Ishikawa (cell line): ENCODE data around the gene PTPN12.

Experiments
- CEBPB ChIP-seq: IDR thresholded peaks from 2 replicates; pipeline ENCODE4 v1.6.1; 2012
- CREB1 ChIP-seq: IDR thresholded peaks from 2 replicates; pipeline ENCODE4 v1.6.1; 2012; ENCODE audit warnings: low read depth
- EGR1 ChIP-seq: IDR thresholded peaks from 2 replicates; pipeline ENCODE4 v1.6.1; 2012
- EP300 ChIP-seq: IDR thresholded peaks from 2 replicates; pipeline ENCODE4 v1.6.1; 2012; ENCODE audit warnings: borderline replicate concordance
- FOXM1 ChIP-seq: IDR thresholded peaks from 2 replicates; pipeline ENCODE4 v1.6.1; 2012; ENCODE audit warnings: low read depth, borderline replicate concordance
- NFIC ChIP-seq: IDR thresholded peaks from 2 replicates; pipeline ENCODE4 v1.6.1; 2012
- RAD21 ChIP-seq: IDR thresholded peaks from 2 replicates; pipeline ENCODE4 v1.6.1; 2012; ENCODE audit warnings: low read depth
- TAF1 ChIP-seq: IDR thresholded peaks from 2 replicates; pipeline ENCODE4 v1.6.1; 2012; ENCODE audit warnings: low read depth, mild to moderate bottlenecking
- TCF12 ChIP-seq: IDR thresholded peaks from 2 replicates; pipeline ENCODE4 v1.6.1; 2012; ENCODE audit warnings: low read depth
- TEAD4 ChIP-seq: IDR thresholded peaks from 2 replicates; pipeline ENCODE4 v1.6.1; 2012
- YY1 ChIP-seq: IDR thresholded peaks from 2 replicates; pipeline ENCODE4 v1.6.1; 2012; ENCODE audit warnings: low read depth
- ZBTB7A ChIP-seq: IDR thresholded peaks from 2 replicates; pipeline ENCODE4 v1.6.1; 2012; ENCODE audit warnings: low read depth
- TF ChIP-seq, protein P1 (sequence below): IDR thresholded peaks from 2 replicates; pipeline ENCODE4 v1.6.1; 2012
- TF ChIP-seq, protein P2 (sequence below): IDR thresholded peaks from 2 replicates; pipeline ENCODE4 v1.6.1; 2012; ENCODE audit warnings: low read depth, mild to moderate bottlenecking
- TF ChIP-seq, protein P3 (sequence below): IDR thresholded peaks from 2 replicates; pipeline ENCODE4 v1.6.1; 2012

PTPN12 gene

DNA sequence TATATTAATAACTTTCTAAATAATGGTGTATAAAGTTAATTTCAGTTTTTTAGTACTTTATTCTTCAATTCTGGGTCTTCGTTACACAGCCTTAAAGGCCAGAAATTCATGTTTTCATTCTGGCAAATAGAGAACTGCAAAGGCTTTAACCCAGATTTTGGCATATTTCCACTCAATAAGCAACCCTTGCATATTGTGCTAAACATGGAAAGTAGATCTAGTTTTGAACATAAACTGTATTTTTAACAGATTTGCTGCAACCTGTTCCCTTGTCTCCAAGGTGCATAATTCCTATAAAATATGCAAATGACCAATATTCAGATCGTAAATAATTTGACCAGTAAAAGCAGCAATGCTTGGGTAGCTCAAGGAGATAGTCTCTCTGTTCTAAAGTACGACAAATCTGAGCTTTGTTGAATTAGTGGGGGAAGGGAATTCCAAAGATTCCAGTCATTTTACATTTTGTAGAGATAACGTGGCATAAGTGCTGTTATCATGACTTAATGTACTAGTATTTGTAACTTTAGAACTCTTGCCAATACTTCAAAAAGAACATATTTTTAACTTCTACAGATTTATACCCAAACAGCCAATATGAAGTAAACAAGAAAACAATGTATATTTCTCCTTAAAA lies 112.7 kb downstream of the PTPN12 start:
- TF ChIP-seq TAF1: no peak
- no peak for TF ChIP-seq NFIC
- no peak for TF ChIP-seq ZBTB7A
- TF ChIP-seq FOXM1: no peak
- TF ChIP-seq CEBPB: no peak
- TF ChIP-seq, protein P1, sequence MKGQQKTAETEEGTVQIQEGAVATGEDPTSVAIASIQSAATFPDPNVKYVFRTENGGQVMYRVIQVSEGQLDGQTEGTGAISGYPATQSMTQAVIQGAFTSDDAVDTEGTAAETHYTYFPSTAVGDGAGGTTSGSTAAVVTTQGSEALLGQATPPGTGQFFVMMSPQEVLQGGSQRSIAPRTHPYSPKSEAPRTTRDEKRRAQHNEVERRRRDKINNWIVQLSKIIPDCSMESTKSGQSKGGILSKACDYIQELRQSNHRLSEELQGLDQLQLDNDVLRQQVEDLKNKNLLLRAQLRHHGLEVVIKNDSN: no peak
- TF ChIP-seq YY1: no peak
- TF ChIP-seq EGR1: no peak
- no peak for TF ChIP-seq TEAD4
- TF ChIP-seq RAD21: no peak
- TF ChIP-seq CREB1: no peak
- TF ChIP-seq, protein P2, sequence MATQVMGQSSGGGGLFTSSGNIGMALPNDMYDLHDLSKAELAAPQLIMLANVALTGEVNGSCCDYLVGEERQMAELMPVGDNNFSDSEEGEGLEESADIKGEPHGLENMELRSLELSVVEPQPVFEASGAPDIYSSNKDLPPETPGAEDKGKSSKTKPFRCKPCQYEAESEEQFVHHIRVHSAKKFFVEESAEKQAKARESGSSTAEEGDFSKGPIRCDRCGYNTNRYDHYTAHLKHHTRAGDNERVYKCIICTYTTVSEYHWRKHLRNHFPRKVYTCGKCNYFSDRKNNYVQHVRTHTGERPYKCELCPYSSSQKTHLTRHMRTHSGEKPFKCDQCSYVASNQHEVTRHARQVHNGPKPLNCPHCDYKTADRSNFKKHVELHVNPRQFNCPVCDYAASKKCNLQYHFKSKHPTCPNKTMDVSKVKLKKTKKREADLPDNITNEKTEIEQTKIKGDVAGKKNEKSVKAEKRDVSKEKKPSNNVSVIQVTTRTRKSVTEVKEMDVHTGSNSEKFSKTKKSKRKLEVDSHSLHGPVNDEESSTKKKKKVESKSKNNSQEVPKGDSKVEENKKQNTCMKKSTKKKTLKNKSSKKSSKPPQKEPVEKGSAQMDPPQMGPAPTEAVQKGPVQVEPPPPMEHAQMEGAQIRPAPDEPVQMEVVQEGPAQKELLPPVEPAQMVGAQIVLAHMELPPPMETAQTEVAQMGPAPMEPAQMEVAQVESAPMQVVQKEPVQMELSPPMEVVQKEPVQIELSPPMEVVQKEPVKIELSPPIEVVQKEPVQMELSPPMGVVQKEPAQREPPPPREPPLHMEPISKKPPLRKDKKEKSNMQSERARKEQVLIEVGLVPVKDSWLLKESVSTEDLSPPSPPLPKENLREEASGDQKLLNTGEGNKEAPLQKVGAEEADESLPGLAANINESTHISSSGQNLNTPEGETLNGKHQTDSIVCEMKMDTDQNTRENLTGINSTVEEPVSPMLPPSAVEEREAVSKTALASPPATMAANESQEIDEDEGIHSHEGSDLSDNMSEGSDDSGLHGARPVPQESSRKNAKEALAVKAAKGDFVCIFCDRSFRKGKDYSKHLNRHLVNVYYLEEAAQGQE: no peak
- TF ChIP-seq EP300: no peak
- no peak for TF ChIP-seq TCF12
- TF ChIP-seq, protein P3, sequence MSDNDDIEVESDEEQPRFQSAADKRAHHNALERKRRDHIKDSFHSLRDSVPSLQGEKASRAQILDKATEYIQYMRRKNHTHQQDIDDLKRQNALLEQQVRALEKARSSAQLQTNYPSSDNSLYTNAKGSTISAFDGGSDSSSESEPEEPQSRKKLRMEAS: no peak

GRCh38 chr7:77651575-77652162 lies 114.6 kb downstream of the PTPN12 start:
- TF ChIP-seq RAD21 (peak; percentile 62; the same call in 1 of the 2 replicates), CEBPB (no peak), FOXM1 (no peak), TEAD4 (no peak), TAF1 (no peak), YY1 (no peak)
- TF ChIP-seq, protein P3: no peak

- TF ChIP-seq EGR1: no peak
- TF ChIP-seq, protein P2: no peak
- TF ChIP-seq, protein P3: no peak
- TF ChIP-seq, protein P1: no peak
- TF ChIP-seq EP300: no peak
- no peak for TF ChIP-seq TCF12
Measured at GRCh38 chr7:77653572-77653971, 116.5 kb downstream of the PTPN12 start.

DNA sequence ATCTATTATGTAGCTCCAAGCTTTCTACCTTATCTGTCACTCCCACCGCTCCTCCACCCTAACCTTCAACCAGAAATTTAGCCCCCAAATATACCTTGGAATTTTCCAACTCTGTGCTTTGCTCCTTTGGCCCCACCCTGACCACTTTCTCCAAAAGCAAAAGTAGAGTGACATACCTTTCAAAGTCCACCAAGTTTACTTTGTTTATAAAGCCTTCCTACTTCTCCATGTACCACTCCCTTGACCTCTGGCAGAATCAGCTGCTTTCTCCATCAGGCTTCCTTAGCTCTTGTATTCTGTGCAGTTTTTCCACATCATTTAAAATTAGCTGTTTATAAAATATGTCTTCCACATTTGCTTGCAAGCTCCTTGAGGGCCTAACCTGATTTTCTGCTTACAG lies 118.3 kb downstream of the PTPN12 start:
- no peak for TF ChIP-seq TEAD4
- TF ChIP-seq CEBPB: no peak
- no peak for TF ChIP-seq EP300
- no peak for TF ChIP-seq NFIC
- TF ChIP-seq, protein P2: no peak
- no peak for TF ChIP-seq TAF1
- TF ChIP-seq YY1: no peak
- TF ChIP-seq FOXM1: no peak
- TF ChIP-seq, protein P3: no peak
- no peak for TF ChIP-seq RAD21
- no peak for TF ChIP-seq CREB1
- TF ChIP-seq, protein P1: no peak
- no peak for TF ChIP-seq ZBTB7A
- no peak for TF ChIP-seq EGR1
